ENCODE data around the gene WAPL.
A peak's percentile ranks its signal among the peaks of the same experiment; 100 is the strongest.
"Not testable (repeated sequence)": the region's sequence is repeated elsewhere in the genome, so short reads cannot be mapped to it uniquely, and the experiment has no call there.

WAPL gene

DNA sequence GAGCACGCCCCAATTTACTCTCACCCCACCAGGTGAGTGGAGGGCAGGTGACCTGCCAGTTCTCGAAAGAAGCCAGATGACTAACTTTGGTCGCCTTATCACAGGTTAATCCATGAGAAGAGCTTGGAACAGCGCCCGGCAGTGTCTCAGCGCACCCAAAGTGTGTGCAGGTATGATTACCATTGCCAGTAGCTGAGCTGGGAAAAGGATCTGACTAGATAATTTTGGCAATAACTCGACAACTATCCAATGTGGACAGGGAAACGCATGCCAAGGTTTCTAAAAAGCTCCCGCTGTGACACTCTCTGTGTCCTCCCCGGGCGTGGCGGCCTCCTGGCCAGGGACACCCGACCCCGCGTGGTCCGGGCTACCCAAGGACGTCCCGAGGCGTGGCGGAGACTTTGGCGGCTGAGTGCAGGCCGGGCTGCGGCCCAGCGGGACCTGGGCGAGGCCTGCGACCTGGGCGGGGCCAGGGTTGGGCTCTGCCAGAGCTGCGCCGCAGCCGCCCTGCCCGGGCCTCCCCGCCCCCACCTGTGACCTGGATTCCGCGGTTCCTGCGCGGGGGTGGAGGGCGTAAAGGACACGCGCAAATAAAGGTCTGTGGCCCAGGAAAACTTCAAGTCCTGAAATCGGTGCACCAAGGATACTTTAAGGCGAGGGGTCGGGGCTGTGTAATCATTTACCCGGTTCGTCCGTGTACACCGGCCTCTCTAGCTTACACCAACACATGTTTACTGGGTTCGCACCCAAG lies 13.7 kb upstream of the WAPL start:
- Histone ChIP-seq H3K4me2 (ENCODE audit: low read length) (peak overlapping the region; percentile 83), H3K79me2 (no peaks in the 10 kb centered on the region), H3K9me3 (ENCODE audit: control insufficient read depth, low read length) (no peaks in the 10 kb centered on the region), H3K4me1 (peaks cover 15% of the 10 kb centered on the region), H3K9ac (no peak overlapping the region), H3K4me3 (ENCODE audit: low read depth, low read length) (peak overlapping the region; percentile 60), H3K27ac (peak overlapping the region; percentile 91), H2AFZ (peak overlapping the region; percentile 76), H3K27me3 (ENCODE audit: control insufficient read depth, insufficient read depth, low read length) (no peaks in the 10 kb centered on the region), H3K36me3 (ENCODE audit: control insufficient read depth, insufficient read depth, low read length) (no peaks in the 10 kb centered on the region)
- TF ChIP-seq, protein P1, sequence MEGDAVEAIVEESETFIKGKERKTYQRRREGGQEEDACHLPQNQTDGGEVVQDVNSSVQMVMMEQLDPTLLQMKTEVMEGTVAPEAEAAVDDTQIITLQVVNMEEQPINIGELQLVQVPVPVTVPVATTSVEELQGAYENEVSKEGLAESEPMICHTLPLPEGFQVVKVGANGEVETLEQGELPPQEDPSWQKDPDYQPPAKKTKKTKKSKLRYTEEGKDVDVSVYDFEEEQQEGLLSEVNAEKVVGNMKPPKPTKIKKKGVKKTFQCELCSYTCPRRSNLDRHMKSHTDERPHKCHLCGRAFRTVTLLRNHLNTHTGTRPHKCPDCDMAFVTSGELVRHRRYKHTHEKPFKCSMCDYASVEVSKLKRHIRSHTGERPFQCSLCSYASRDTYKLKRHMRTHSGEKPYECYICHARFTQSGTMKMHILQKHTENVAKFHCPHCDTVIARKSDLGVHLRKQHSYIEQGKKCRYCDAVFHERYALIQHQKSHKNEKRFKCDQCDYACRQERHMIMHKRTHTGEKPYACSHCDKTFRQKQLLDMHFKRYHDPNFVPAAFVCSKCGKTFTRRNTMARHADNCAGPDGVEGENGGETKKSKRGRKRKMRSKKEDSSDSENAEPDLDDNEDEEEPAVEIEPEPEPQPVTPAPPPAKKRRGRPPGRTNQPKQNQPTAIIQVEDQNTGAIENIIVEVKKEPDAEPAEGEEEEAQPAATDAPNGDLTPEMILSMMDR (IDR thresholded peaks at IDR 0.05) = no peak

DNA sequence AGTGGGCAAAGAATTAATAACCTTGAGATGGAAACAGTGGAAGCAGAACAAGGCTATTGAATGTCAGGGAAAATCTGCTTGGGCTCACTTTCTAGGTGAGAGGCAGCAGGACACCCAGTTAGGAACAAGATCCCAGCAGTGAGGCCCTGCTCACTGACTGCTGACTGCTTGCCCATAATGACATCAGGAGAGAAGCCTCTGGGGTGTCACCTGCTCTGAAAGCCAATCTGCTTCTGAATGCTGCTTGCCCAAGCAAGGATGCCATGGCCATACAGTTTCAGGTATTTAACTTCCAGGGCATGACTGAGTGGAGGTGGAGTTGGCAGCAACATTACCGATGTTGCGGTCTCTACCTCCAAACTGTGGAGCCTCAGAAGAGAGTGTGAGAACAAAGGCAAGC lies 11.7 kb upstream of the WAPL start:
- no peak overlapping the region for H3K9ac ChIP-seq
- no peak overlapping the region for H3K4me2 ChIP-seq (ENCODE audit: low read length)
- H3K4me3 ChIP-seq (ENCODE audit: low read depth, low read length) = no peak overlapping the region
- no peaks in the 10 kb centered on the region for H3K36me3 ChIP-seq (ENCODE audit: control insufficient read depth, insufficient read depth, low read length)
- H3K4me1 ChIP-seq = peaks cover 15% of the 10 kb centered on the region
- H2AFZ ChIP-seq = peak overlapping the region; percentile 76
- H3K9me3 ChIP-seq (ENCODE audit: control insufficient read depth, low read length) = no peaks in the 10 kb centered on the region
- TF ChIP-seq, protein P1 (IDR thresholded peaks at IDR 0.05) = no peak
- no peaks in the 10 kb centered on the region for H3K27me3 ChIP-seq (ENCODE audit: control insufficient read depth, insufficient read depth, low read length)
- no peaks in the 10 kb centered on the region for H3K79me2 ChIP-seq
- H3K27ac ChIP-seq = peak overlapping the region; percentile 91

DNA sequence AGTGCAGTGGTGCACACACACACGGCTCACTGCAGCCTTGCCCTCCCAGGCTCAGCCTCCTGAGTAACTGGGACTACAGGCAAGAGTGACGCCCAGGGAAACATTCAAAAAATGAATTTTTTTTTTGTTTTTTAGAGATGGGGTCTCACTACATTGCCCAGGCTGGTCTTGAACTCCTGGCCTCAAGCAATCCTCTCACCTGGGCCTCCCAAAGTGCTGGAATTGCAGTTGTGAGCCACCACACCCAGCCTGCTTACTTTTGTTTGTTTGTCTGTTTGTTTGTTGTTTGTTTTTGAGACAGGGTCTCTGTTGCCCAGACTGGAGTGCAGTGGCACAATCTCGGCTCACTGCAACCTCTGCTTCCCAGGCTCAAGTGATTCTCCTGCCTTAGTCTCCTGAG lies 7.1 kb upstream of the WAPL start:
- H3K27me3 ChIP-seq (ENCODE audit: control insufficient read depth, insufficient read depth, low read length); H3K4me2 ChIP-seq (ENCODE audit: low read length); H3K27ac ChIP-seq; H3K36me3 ChIP-seq (ENCODE audit: control insufficient read depth, insufficient read depth, low read length); H3K79me2 ChIP-seq; H2AFZ ChIP-seq; H3K4me3 ChIP-seq (ENCODE audit: low read depth, low read length); H3K9ac ChIP-seq; H3K4me1 ChIP-seq; H3K9me3 ChIP-seq (ENCODE audit: control insufficient read depth, low read length): not testable (repeated sequence)

DNA sequence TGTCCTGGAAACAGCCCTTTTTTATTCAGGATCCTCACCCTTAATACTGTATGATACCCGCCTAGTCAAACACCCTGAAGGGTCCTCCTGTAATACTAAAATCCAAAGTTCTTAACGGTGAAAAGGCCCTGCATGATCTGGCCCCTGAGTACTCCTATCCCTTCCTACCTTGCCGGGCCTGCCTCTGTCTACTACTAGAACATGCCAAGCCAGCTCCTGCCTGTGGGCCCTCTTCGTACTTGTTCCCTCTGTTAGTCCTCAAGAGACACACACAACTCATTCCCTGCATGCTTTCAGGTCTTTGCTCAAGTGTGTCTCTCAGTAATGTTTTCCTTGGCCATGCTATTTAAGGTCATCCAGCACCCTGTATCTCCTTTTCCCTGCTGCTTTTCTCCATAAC lies 5.0 kb upstream of the WAPL start:
- H3K36me3 ChIP-seq (ENCODE audit: control insufficient read depth, insufficient read depth, low read length) = no peaks in the 10 kb centered on the region
- H3K79me2 ChIP-seq = peaks cover 6% of the 10 kb centered on the region
- H3K4me3 ChIP-seq (ENCODE audit: low read depth, low read length) = no peak overlapping the region
- peaks cover 19% of the 10 kb centered on the region for H3K4me1 ChIP-seq
- TF ChIP-seq, protein P1 (IDR thresholded peaks at IDR 0.05) = no peak
- no peak overlapping the region for H3K9ac ChIP-seq
- no peaks in the 10 kb centered on the region for H3K27me3 ChIP-seq (ENCODE audit: control insufficient read depth, insufficient read depth, low read length)
- no peak overlapping the region for H3K4me2 ChIP-seq (ENCODE audit: low read length)
- no peak overlapping the region for H3K27ac ChIP-seq
- H2AFZ ChIP-seq = no peak overlapping the region
- H3K9me3 ChIP-seq (ENCODE audit: control insufficient read depth, low read length) = no peaks in the 10 kb centered on the region

DNA sequence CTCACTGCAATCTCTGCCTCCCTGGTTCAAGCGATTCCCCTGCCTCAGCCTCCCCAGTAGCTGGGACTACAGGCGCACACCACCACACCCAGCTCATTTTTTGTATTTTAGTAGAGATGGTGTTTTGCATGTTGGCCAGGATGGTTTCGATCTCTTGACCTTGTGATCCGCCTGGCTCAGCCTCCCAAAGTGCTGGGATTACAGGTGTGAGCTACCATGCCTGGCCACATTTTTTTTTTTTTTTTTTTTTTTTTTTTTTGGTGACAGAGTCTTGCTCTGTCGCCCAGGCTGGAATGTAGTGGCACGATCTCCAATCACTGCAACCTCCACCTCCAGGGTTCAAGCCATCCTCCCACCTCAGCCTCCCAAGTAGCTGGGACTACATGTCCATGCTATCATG lies 4.1 kb upstream of the WAPL start:
- H3K4me2 ChIP-seq (ENCODE audit: low read length); H2AFZ ChIP-seq; H3K9me3 ChIP-seq (ENCODE audit: control insufficient read depth, low read length); H3K27ac ChIP-seq; H3K9ac ChIP-seq; H3K36me3 ChIP-seq (ENCODE audit: control insufficient read depth, insufficient read depth, low read length); H3K4me3 ChIP-seq (ENCODE audit: low read depth, low read length); H3K27me3 ChIP-seq (ENCODE audit: control insufficient read depth, insufficient read depth, low read length): not testable (repeated sequence)
- Histone ChIP-seq H3K4me1 (peaks cover 19% of the 10 kb centered on the region), H3K79me2 (peaks cover 13% of the 10 kb centered on the region)

Data from parathyroid adenoma (tissue), 2 donors.